HG03196 (cell line): ENCODE data around the gene ALOX12B.
A peak's percentile ranks its signal among the peaks of the same experiment; 100 is the strongest.

Source experiments
- ATAC-seq: cut with Tn5 transposase; IDR thresholded peaks from one replicate; pipeline ENCODE4 v1.9.1; 2021; ENCODE audit not compliant: unreplicated experiment

Gene ALOX12B

DNA sequence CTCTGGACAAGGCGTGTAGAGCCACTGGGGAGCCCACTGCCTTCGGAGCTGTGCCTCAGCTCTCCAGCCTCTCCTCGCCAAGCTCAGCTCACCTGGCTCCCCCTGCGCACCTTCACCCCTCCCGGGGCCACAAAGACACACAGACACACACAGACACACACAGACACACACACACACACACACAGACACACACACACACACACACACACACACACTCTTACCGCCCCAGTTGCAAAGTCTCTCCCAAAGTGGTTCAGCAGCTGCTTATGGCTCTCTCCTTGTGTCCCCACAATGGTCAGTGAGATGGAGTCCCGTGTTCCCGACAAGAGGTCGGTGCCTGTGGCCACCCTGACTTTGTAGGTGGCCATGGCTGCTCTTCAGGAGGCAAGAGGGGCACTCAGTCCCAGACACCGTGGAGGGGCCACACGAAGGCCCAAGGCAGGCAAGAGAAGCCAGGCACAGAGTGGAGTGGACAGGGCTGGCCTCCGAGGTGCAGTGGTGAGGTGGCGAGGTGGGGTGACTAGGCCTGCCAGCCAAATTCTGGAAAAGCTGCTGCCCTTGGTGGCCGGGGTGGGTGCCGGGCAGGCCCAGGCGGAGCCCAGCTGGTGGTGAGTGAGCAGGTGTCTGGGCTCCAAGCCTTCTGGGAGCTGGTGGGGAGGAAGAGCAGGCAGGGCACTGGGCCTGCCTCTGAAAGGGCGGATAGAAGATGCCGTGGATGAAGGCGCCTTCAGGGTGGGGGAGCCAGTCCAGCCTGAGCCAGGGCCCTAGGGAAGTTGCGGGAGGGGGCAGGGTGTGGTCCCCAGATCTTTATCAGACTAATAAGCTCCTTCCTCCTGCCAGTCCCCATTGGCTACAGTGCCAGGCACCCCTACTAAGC is at the start of gene ALOX12B:
Gene ALOX12B (minus strand): TSS at position 642 of the 877 bp plus-strand sequence. CDS start 274 bp downstream, at position 368.
- no peak for ATAC-seq

DNA sequence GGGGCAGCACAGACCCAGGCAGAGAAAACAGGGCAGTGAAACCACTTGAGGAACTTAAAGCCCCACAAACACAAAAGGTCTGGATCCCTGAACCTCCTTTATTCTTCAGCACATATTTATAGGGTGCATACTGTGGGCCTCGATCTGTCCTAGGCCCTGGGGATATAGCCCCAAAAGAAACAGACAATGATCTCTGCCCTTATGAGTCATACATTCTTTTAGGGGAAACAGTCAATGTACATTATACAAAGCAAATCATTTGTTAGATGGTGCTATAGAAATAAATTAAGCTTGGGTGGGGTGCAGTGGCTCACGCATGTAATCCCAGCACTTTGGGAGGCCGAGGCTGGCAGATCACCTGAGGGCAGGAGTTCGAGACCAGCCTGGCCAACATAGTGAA is 46.4 kb upstream of the ALOX12B start:
- ATAC-seq = no peak

DNA sequence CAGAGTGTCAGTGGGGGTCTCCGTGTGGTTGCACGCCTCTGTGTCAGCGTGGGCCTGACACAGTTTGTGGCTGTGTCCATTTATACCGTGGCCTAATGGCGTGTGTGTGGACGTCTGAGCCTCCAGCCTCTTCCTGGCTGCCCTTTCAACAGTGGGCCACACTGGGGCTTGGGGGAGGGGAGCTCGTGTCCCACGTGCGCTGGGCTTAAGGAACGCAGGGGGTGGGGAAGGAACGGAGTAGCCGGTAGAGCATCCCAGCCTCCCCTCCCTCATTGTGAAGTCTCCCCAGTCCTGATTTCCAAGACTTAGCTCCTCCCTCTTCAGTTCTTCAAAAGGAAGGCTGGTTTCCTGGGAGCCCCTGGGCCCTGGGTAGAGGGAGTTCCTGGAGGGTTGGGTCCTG is 45.9 kb upstream of the ALOX12B start:
- ATAC-seq = no peak

DNA sequence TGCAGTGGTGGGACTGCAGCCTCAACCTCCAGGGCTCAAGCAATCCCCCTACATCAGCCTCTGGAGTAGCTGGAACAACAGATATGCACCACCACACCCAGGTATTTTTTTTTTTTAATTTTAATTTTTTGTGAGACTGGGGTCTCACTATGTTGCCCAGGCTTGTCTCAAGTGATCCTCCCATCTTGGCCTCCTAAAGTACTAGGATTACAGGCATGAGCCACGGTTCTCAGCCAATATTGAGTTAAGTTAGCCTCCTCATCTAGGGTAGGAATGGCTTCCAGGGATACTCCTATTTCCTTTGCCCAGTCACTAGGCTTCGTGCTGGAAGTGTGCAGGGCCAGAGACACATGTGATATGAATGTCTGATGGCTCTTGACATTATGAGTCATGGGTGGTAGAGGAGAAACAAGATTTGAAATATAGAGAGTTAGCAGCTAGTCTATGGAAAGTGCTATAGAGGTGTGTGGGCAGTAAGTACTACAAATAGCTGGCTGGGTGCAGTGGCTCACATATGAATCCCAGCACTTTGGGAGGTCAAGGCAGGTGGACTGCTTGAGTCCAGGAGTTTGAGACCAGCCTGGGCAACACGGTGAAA is 44.4 kb upstream of the ALOX12B start:
- ATAC-seq = no peak

DNA sequence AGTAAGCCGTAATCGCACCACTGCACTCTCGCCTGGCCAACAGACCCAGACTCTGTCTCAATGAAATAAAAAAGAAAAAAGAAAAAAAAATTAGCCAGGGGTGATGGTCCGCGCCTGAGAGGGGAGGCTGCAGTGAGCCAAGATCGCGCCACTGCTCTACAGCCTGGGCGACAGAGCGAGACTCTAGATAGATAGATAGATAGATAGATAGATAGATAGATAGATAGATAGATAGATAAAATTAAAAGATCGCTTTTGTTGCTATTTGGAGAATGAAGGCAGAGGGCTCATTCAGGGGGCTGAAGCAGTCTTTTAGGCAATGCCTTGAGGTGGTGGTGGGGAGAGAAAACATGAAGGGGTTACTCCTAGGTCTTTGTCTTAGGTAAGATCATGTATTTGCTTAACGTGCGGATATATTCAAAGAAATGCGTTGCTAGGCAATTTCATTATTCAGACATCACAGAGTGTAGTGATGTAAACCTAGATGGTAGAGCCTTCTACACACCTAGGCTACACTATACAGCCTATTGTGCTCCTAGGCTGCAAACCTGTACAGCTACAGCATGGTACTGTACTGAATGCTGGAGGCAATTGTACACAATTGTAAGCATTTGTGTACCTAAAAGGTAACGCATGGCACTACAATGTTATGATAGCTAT is 40.7 kb upstream of the ALOX12B start:
- no peak for ATAC-seq

DNA sequence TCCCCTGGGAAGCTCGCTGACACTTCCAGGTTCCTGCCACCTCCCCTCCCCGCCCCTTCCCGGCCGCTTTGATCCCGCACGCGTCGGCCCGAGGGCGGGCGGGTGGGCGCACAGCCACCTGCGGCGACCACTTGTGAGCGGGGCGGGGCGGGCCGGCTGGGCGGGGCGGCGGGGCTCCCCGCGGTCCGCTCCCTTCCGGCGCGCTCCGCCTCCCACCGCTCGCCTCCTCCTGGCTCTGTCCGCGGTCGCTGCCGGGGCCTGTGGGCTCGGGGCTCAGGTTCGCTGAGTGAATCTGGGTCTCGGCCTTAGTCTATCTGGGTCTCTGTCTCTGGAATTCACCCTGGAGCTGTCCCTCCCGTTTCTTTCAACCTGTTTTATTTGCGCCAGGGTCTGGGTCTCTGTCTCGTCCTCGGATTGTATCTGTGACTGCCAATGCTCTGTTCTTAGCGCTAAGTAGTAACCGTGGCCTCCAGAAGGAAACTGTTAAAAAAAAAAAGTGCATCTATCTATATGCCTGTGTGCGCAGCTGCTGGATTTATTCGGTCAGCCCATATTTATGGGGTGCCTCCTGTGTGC is 39.1 kb upstream of the ALOX12B start:
- no peak for ATAC-seq

DNA sequence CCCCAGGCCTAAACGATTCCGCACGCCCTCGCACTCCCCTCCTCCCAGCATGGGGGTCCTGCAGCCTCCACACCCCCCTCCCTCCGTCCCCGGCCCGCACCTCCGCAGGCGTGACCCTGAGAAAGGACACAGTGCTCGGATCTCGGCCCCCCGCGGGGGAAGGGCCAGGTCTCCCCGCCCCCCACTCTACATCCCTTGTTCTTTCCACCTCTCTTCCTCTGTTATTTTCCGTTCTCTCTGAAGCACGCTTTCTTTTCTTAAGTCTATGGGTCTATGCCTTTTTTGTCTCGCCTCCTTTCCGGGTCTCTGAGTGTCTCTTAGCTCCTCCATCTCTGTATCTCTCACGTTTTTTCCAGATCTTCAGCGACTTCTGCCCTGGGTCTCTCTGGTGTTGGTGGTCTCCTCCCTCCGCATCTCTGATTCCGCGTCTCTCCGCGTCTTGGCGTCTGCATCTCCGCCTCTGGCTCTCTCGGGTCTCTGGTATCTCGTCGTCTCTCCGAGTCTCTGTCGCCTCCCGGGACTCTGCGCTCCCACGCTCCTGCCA is 38.5 kb upstream of the ALOX12B start:
- no peak for ATAC-seq

DNA sequence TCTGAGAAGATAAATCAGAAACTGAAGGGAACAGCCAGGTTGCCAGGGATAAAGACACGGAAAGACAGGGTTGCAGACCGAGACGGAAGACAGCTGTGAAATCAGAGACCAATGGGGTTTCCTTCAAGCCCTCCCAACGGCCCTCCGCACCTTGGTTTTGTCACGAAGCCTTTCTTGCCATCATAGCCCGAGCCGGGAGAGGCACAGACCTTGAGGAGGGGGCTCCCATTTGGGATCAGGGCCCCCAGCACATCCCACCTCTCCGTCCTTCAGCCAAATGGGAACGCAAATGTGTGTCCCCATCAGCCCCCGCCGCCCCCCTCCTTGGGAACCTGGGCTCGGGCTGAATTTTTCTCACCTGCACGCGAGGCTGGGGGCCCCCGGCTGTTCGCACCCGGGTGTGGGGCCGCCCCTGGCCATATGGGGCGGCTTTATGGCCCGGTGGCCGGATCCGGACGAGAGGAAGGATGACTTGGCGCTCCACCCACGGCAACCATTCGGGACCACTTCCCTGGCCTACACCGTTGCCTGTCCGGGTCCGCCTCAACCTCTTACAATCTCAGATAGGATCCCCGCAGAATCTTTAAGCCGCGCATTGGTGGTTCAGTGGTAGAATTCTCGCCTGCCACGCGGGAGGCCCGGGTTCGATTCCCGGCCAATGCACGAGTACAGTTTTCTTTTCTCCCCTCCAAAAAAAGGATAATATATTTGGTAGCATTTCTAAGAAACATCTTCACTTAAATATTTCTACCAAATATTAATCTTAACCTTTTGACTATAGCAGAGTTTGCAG is 37.8 kb upstream of the ALOX12B start:
- ATAC-seq = no peak

DNA sequence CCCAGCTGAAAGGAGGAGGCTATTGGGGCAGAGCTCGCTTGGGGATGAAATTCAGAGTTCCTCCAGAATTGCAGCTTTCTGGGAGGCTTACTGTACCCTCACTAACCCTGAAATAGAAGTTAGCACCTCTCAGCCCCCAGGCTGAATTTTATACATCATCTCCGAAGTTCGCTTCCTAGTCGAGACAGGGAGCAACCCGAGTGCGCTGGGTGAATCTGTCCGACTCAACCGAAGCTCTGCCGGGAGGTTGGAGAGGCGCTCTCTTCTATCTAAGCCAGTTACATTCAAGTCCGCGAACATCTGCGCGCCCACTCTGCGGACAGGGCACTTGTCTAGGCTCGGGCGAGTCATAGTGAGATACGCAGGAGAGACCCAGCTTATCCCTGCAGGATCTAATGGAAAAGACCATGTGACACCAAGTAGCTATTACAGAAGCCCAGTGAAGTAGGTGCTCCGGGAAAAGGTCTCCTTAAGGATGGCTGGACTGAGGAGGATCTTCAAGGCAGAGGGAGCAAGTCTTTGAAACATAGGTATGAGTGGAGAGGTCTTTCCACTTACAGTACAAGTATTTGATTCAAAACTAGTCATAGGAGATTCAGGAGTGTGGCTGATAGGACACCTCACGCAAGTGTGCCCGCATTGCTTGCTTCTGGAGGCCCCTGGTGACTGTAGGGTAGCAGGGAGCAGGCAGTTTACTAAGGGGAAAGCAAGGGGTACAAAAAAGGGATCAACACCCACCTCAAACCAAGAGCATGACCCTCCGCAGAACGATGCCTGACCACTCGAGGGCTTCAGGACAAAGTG is 37.0 kb upstream of the ALOX12B start:
- no peak for ATAC-seq

DNA sequence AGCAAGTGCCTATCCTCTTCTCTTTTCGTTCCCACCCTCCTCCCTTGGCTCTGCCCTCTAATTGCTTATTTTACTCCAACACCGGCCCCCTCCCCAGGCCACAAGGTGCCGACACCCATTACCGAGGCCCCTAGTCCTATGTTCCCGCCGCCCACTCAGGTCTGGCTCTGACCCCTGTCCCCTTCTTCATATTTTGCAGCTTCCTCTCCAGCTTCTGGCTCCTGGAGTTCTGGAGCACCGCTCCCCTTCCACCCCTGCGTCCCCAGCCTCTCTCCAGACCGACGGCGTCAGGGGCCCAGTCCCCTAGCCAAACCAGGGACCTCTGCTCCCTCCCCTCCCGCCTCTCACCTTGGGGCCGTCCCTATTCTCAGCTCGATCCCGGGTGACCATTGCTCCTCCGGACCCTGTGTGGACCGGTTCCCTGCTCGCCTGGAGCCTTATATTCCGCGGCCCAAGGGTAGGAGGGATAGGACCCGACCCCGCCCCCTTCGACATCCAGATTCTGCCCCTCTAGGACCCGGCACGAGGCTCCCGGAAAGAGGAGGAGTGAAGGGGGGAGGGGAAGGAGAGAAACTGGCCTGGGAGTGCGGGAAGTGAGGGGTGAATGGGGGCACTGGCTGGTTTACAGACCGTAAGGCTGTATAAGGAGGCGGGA is 36.3 kb upstream of the ALOX12B start, which contains the start of gene HES7:
Gene HES7 (minus strand): TSS at position 412 of the 655 bp plus-strand sequence. CDS start 22 bp downstream, at position 390.
- no peak for ATAC-seq

DNA sequence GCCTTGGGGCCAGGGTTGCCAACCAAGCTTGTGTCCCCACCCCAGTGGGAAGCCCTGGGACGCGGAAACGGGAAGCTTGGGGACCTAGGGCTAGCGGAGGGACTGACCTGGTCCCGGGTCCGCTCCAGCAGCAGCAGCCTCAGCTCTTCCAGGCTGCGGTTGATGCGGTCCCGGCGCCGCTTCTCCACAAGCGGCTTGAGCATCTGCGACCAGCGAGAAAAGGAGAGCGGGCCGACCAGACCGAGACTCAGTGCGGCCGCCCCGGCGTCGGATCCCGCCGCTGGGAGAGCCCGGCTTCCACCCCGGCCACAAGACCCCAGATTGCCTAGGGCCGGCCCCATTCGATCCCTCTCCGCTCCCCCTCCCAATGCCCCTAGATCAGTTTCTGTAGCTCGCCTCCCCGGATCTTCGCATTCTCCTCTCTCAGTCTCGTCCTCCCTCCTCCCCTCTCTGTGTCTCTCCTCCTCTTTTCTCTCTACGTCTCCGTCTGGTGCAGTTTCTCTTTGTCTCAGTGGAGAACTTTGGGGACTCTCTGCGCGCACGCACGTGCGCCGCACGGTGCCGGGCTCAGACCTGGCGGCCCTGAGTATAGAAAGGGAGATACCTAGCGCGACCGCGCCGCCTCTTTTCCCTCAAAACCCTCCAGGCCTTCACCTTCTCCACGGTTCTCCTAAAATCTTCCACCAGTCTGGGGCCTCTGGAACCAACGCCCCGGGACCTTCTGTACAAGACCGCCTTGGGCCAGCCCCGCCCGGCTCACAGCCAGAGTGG is 35.6 kb upstream of the ALOX12B start:
- ATAC-seq = no peak

DNA sequence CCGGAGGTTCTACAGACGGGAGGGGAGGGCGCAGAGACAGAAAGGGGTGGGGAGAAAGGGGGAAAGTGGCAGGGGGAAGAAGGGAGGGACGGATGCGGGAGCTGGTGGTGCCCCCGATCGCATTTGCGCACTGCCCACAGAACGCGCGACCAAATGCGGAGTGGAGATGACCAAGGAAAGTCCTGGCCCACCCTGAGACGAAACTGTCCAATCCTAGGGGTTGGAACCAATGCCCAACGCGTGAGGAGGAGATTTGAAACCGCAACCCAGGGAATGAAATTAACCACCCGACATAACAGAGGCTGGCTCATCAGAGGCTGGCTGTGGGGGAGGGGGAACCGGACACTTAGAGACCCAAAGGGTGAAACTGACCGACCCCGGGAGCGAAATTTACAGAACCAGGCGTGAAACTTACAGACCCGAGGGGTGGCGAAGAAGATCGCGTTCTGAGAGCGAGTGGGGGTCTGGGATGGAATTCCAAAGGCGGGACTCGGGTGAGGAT is 35.0 kb upstream of the ALOX12B start:
- no peak for ATAC-seq

DNA sequence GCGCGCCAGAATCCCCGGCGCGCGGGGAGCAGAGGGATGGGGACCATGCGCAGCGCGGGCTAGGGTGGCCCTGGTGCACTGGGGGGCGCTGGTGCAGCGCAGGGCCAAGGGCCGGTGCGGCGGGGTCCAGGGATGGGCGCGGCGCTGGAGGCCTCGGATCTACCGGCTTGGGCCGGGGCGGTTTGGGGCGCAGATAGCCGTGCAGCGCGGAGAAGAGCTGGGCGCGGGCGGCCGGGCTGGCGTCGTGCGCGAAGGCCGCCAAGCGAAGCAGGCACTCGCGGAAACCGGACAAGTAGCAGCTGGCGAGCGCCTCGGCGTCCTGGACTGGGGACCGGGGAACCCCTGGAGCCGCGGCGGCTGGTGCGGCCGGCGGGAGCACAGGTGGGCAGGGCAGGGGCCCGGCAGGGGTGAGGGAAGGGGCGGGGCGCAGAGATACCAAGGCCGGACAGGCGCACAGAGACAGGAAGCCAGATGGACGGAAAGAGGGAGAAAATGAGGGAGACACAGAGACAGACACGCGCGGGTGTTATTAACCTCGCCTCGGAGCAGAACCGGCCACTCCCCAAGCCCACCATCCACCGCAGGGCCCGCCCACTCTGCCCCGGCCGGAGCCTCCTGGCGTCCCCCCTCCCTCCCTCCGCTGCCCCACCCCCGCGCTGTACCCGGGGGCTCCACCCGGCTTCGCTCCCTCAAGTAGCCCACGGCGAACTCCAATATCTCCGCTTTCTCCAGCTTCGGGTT is 34.3 kb upstream of the ALOX12B start:
- no peak for ATAC-seq

DNA sequence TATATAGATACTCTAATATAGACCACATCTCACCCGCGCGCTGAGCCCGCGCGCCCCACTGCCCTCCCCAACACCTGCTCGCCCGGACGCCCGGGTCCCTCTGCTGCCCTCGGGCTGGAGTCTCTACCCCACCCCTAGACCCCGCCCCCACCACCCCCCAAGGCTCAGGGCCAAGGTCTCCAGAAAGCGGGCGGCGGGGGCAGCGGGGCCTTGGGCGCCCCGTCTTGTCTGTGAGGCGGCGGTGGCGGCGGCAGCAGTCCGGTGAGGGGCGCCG is 33.8 kb upstream of the ALOX12B start:
- no peak for ATAC-seq

DNA sequence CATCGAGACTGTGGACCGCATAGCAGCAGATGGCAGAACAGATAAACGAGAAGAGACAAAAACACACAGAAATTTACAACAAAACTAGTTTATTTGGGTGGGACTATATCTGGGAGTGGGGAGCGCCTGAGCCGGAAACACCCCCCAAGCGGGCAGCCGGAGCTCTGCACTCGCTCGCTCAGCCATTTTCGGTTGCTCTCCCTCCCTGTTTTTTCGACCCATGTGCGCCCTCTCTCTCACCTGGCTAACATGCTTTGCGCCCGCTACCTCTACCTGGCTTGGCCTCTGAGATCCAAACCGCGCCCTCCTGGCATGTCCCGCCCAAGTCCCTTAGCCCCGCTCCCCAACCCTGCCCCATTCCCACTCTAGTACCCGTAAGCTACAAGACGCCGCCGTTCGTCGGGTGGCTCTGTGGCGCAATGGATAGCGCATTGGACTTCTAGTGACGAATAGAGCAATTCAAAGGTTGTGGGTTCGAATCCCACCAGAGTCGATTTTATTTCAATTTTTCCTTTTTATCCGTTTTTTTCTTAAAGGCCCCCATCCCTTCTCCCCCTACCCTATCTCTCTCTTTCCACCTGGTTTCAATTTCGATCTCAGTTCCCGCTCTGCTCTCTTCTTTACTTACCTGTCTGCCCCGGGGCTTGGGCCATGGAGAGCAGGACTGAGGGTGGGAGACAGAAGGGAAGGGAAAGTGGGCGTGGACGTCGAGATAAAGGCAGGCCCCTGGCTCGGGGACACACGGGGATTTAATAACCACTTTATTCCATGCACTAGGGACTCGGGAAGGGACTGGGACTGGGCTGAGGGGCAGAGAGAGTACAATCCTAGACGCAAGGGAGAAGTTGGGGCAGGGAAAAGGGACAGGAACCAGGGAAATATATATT is 33.2 kb upstream of the ALOX12B start:
- ATAC-seq = no peak

DNA sequence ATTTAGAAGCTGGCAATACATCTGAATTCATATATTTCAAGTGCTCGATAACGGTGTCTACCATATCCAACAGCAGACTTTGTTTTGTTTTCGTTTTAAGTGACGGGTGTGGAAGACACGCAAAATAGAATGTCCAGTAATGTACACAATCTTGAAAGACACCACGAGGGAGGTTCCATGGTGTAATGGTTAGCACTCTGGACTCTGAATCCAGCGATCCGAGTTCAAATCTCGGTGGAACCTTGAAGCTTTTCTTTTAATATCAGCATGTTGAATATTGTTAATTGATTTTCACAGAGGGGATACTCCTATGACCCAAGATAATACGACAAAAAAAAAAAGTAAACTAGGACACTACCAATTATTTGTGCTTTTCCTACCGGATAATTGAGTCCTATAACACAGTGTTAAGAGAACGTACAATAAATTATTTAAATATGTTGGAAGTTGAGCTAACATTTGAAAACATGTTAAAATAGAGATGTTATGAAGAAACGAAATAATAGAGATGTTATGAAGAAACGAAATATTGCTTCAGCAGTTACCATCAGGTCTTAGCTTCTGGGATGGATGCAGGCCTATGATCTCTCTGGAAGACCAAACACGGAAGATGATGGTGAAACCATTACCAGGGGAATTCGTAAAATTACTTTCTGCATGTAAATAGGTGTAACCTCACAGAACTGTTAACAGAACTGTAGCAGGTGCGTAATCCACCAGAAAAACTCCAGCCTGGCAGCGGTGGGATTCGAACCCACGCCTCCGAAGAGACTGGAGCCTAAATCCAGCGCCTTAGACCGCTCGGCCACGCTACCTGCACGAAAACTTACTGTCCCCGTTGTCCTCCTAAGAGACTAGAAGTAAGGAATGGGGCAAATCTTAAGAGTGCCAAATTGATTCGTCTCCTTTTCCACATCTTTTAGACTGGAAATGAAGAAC is 32.3 kb upstream of the ALOX12B start:
- ATAC-seq = peak; percentile 31
